Activated CD4-positive, alpha-beta memory T cell treated with anti-CD3 and anti-CD28 coated beads for 36 hours (primary cell): ENCODE results near the gene LIMA1. TPM values are rescaled to one million over a fixed set of nuclear protein-coding genes. Genes with fewer than 3 reads are reported as not detected.

Source experiments
- CTCF ChIA-PET: fragments of 350-600 bp; sonication (Branson Sonifier 250); formaldehyde crosslinking; loops from one replicate; lab custom pipeline; 2021; ENCODE audit warnings: antibody characterized with exemption, inconsistent platforms; lab: Charles Lee
- POLR2A ChIA-PET: fragments of 350-600 bp; sonication (Branson Sonifier 250); formaldehyde crosslinking; loops from one replicate; lab custom pipeline; 2021; ENCODE audit warnings: antibody characterized with exemption; lab: Charles Lee
- DNase-seq: peaks from one replicate; pipeline ENCODE4 v3.0.0-alpha.2; 2020
- H3K27ac Mint-ChIP-seq: one replicate; pipeline ENCODE4 v1.8.0; 2021; ENCODE audit warnings: mixed read lengths
- H3K27me3 Mint-ChIP-seq: one replicate; pipeline ENCODE4 v1.8.0; 2021; ENCODE audit warnings: mixed read lengths
- H3K36me3 Mint-ChIP-seq: one replicate; pipeline ENCODE4 v1.8.0; 2021; ENCODE audit warnings: mixed read lengths
- H3K4me1 Mint-ChIP-seq: one replicate; pipeline ENCODE4 v1.8.0; 2021; ENCODE audit warnings: low read depth, mixed read lengths
- H3K4me3 Mint-ChIP-seq: one replicate; pipeline ENCODE4 v1.8.0; 2021; ENCODE audit warnings: mild to moderate bottlenecking, mixed read lengths
- H3K9me3 Mint-ChIP-seq: one replicate; pipeline ENCODE4 v1.8.0; 2021; ENCODE audit warnings: mixed read lengths
- intact Hi-C: fragments of 100-400 bp; cut with micrococcal nuclease; formaldehyde crosslinking; loops from one replicate; pipeline ENCODE4 v1.15.1; 2023
- total RNA-seq, 2 experiments: library from RNA; stranded (reverse); gene quantifications; one replicate each; pipeline ENCODE4 v1.2.3, GENCODE V29; 2021

Gene LIMA1
- total RNA-seq, 2 experiments from 2014 or later: 115 to 117 TPM

DNA sequence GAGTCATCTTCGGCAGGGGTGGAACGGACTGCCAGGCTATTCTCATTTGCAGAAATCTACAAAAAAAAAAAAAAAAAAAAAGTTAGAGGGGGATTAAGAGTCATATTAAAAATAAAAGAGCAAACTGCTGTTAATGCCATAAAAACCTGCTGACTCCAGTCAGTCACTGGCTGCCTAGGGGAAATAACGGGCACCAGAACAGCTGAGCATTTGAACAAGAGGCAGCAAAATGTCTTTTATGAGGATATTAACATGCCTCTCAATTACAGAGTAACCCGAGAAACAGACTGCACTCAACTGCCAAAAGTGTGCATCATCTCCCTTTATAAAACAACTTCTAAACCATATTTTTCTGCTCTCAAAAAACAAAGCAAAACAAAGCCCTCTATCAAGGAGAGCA lies 87.5 kb downstream of the LIMA1 start:
- Mint-ChIP-seq H3K36me3 (peaks cover 42% of the 10 kb centered on the region), H3K27ac (no peak overlapping the region), H3K4me3 (no peak overlapping the region), H3K4me1 (peaks cover 2% of the 10 kb centered on the region), H3K27me3 (no peaks in the 10 kb centered on the region), H3K9me3 (no peaks in the 10 kb centered on the region)
- ChIA-PET CTCF (interaction anchor here (1.3 kb wide), 1 partner anchor 119 kb away, joined by 3 read pairs; no protein-coding TSS in a partner anchor), POLR2A (no interaction called here)
- no peak for DNase-seq
- intact Hi-C loops: no loop called here

DNA sequence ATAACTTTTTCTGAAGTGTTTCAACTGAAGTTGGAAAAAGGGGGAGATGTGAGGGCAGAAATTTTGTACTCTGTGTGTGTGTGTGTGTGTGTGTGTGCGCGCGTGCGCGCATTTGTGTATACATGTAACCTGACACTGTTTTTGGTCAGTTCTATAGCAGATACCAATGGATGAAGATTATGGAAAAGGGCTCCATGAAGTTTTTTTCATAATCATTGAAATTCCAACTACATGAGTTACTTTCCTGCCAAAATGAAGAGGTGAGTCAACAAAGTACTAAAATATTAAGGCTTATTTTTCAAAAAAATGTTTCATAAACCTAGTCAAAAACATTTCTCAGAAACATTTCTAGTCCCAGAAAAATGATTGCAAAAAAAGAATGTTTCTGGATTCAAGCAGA lies 90.4 kb downstream of the LIMA1 start:
- H3K4me1 Mint-ChIP-seq: peaks cover 18% of the 10 kb centered on the region
- H3K4me3 Mint-ChIP-seq: no peak overlapping the region
- H3K27me3 Mint-ChIP-seq: no peaks in the 10 kb centered on the region
- intact Hi-C loops: no loop called here
- CTCF ChIA-PET: no interaction called here
- H3K27ac Mint-ChIP-seq: peak overlapping the region; percentile 4
- no peak for DNase-seq
- H3K9me3 Mint-ChIP-seq: no peaks in the 10 kb centered on the region
- POLR2A ChIA-PET: no interaction called here
- H3K36me3 Mint-ChIP-seq: peaks cover 36% of the 10 kb centered on the region

DNA sequence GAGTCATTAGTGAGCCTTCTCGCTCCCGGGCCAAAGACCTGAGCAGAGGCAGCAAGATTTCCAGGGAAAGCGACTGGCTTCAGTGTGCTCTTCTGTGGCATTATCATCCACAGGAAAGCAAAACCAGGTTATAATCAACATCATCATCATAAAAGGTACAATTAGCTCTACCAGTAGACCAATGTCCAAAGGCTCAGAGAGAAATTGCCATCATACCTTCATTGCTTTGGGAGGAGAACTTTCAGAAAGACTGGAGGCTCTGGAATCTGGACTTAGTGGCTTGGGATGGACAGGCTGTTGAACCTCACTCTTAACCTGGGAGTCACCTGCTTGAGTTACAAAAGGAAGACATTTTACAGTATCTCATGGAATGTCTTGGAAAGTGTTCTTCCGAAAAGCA lies 91.1 kb downstream of the LIMA1 start:
- intact Hi-C loops: no loop called here
- ChIA-PET POLR2A (no interaction called here), CTCF (no interaction called here)
- Mint-ChIP-seq H3K36me3 (peaks cover 33% of the 10 kb centered on the region), H3K4me1 (peaks cover 23% of the 10 kb centered on the region), H3K4me3 (no peak overlapping the region), H3K9me3 (no peaks in the 10 kb centered on the region), H3K27ac (no peak overlapping the region), H3K27me3 (no peaks in the 10 kb centered on the region)
- DNase-seq: no peak

DNA sequence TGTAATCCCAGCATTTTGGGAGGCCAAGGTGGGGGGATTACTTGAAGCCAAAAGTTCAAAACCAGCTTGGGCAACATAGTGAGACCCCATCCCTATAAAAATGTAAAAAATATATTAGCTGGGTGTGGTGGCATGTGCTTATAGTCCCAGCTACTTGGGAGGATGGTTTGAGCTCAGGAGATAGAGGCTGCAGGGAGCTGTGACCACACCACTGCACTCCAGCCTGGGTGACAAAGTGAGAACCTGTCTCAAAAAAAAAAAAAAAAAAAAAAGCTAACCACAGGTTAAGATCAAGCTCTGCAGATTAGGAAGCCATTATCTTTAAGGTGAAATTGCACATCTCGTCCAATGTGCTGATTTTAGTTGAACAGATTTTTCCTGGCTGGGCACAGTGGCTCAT lies 92.5 kb downstream of the LIMA1 start:
- no peak for DNase-seq
- Mint-ChIP-seq H3K4me1 (peaks cover 37% of the 10 kb centered on the region), H3K27ac (peak overlapping the region; percentile 18), H3K9me3 (no peaks in the 10 kb centered on the region), H3K4me3 (no peak overlapping the region), H3K27me3 (no peaks in the 10 kb centered on the region), H3K36me3 (peaks cover 32% of the 10 kb centered on the region)
- ChIA-PET CTCF (no interaction called here), POLR2A (interaction anchor here (1.1 kb wide), 1 partner anchor 24 kb away, joined by 3 read pairs; the partner anchor contains the start of gene CERS5)
- intact Hi-C loops: no loop called here

DNA sequence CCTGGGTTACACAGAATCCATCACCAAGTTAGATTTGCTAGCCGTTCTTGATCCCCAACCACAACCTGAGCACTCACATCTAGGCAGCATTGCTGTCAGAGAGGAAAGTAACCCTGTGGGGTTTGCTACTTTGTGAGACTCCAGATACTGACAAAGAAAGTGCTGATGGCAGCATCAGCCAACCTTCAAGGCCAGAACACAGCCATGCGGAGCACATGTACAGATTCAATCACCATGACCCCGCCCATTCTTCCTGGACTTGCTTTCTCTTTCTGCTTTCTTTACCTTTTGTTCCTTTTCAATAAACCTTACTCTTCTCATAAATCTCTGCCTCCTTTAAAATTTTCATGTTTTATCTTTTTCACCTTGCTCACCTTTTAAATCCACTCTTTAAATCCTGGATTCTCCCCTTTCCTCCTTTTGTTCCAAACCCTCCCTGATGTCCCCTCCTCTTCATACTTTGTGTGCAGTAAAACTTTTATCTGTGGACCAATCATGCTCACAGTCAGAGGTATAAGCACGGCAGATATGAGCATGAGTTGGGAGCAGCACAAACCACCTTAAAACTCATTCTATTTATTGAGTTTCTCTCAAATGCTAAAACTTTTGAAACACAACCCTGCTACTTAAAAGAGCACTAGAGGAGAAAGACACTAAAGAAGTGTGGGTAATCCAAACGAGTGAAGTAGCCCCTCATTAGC lies 94.3 kb downstream of the LIMA1 start:
- peak; percentile 71 for DNase-seq
- ChIA-PET POLR2A (no interaction called here), CTCF (interaction anchor here (1.3 to 2.9 kb wide), 5 partner anchors 13 to 125 kb away, joined by 3 to 19 read pairs (median 9); partner anchors contain the start of gene COX14)
- Mint-ChIP-seq H3K36me3 (peaks cover 39% of the 10 kb centered on the region), H3K4me3 (peak overlapping the region; percentile 53), H3K27ac (peak overlapping the region; percentile 99), H3K9me3 (no peaks in the 10 kb centered on the region), H3K27me3 (no peaks in the 10 kb centered on the region), H3K4me1 (peaks cover 51% of the 10 kb centered on the region)
- intact Hi-C loops: loop anchor here (10.0 kb wide), 1 partner anchor 216 kb away; the partner anchor contains the start of gene LARP4

DNA sequence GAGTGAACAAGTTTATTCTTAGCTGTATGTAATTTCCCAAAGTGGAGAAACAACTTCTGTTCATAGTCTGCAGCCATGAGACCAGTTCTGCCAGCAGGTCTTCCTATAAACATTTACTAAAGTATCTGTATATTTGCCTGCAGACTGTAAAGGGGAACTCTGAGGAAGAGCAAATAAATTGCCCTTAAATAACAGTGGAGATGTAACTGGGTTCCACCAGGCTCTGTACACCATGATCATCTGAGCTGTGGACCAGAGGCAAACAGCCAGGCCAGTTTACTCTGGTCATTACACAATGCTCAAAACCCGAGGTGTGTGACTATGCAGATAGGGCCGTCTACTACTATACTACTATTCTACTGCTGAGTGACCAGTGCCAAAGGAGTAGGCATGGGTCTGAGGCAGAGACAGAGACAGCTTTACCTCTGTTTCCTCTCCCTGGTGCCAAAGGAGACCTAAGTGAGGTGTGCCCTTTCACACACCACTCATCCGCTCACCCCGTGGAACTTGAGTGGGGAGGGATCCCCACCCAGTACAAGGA lies 95.0 kb downstream of the LIMA1 start:
- Mint-ChIP-seq H3K36me3 (peaks cover 41% of the 10 kb centered on the region), H3K4me3 (peak overlapping the region; percentile 53)
- intact Hi-C loops: loop anchor here (10.0 kb wide), 1 partner anchor 216 kb away; the partner anchor contains the start of gene LARP4

DNA sequence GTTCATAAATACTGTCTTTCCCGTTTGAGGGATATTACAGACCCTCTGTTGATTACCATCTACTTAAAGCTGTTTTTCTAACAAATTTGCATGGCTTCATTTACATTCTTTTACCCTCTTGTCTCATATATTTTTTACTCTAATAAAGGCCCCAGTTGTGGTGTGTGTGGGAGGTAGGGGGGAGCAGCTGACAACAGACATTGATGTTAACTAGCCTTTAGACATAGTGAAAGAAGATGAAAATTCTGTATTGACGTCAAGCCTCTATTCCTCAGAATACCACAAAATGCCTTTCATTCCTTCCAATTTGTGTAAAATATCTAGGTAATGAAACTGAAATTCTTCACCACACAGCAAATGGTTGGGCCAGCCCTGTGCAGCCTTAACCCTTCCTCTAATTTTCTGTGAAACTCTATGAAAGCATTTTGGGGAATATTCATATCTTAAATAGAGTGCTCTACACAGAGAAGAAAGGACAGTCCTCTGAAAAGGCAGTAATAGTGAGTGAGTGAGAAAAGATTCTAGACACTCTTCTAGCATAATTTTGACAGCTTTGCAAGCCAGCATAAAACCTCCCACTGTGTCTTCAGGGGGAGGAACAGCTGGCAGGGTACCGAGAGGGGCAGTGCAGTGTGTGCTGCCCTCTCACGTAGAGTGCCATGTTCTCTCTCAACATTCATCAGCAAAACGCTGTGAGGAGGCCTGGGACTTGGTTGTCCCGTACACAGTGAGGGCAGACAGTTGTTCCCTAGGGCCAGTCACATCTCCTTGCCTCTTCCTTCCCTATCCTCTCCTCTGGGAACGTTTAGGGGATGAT lies 96.0 kb downstream of the LIMA1 start:
- DNase-seq: peak; percentile 81
- H3K36me3 Mint-ChIP-seq: peaks cover 40% of the 10 kb centered on the region
- ChIA-PET CTCF (interaction anchor here (0.6 to 2.9 kb wide), 9 partner anchors 11 to 937 kb away, joined by 3 to 19 read pairs (median 8); partner anchors contain the start of gene COX14), POLR2A (interaction anchor here (0.8 to 2.8 kb wide), 11 partner anchors 14 to 213 kb away, joined by 3 to 21 read pairs (median 3); partner anchors contain the start of gene LIMA1)
- no peaks in the 10 kb centered on the region for H3K27me3 Mint-ChIP-seq
- intact Hi-C loops: loop anchor here (1.0 to 10.0 kb wide), 6 partner anchors 20 to 355 kb away; partner anchors contain the start of genes CERS5 and LARP4
- peak overlapping the region; percentile 46 for H3K4me3 Mint-ChIP-seq
- peaks cover 55% of the 10 kb centered on the region for H3K4me1 Mint-ChIP-seq
- no peaks in the 10 kb centered on the region for H3K9me3 Mint-ChIP-seq
- peak overlapping the region; percentile 99 for H3K27ac Mint-ChIP-seq

More for the DNA sequence above, 95.0 kb downstream of the LIMA1 start:
- POLR2A ChIA-PET: interaction anchor here (0.8 to 1.6 kb wide), 3 partner anchors 21 to 212 kb away, joined by 3 read pairs; no protein-coding TSS in a partner anchor
- H3K27ac Mint-ChIP-seq: peak overlapping the region; percentile 99
- H3K4me1 Mint-ChIP-seq: peaks cover 55% of the 10 kb centered on the region
- H3K9me3 Mint-ChIP-seq: no peaks in the 10 kb centered on the region
- no peak for DNase-seq
- no peaks in the 10 kb centered on the region for H3K27me3 Mint-ChIP-seq
- CTCF ChIA-PET: interaction anchor here (0.6 to 2.9 kb wide), 7 partner anchors 12 to 936 kb away, joined by 3 to 19 read pairs (median 8); partner anchors contain the start of gene COX14

DNA sequence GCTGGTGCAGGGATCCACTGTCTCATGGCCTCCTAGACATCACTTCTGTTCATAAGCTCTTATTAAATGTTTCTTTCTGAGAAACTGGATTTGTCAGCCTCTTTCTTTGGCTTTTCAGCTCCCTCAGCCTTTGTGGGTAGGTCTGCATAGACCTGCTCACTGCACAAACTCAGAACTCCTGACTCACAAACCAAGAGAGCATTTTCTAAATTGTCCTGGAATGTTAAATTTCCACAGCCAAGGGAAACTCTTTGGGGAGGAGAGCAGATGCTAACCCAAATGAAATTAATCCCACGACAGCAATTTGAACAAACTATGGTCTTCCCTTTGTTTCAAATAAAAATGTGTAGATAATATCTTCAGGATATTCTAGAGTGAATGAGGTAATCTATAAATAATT lies 96.6 kb downstream of the LIMA1 start:
- Mint-ChIP-seq H3K36me3 (peaks cover 41% of the 10 kb centered on the region), H3K9me3 (no peaks in the 10 kb centered on the region), H3K27me3 (no peaks in the 10 kb centered on the region), H3K4me1 (peaks cover 55% of the 10 kb centered on the region), H3K27ac (peak overlapping the region; percentile 99), H3K4me3 (peak overlapping the region; percentile 46)
- POLR2A ChIA-PET: interaction anchor here (0.7 to 2.8 kb wide), 9 partner anchors 13 to 99 kb away, joined by 3 to 21 read pairs (median 4); partner anchors contain the start of gene LIMA1
- intact Hi-C loops: loop anchor here (1.0 to 10.0 kb wide), 6 partner anchors 19 to 356 kb away; partner anchors contain the start of genes CERS5 and LARP4
- CTCF ChIA-PET: interaction anchor here (1.3 to 2.9 kb wide), 6 partner anchors 11 to 128 kb away, joined by 3 to 19 read pairs (median 12); partner anchors contain the start of gene COX14
- DNase-seq: no peak

DNA sequence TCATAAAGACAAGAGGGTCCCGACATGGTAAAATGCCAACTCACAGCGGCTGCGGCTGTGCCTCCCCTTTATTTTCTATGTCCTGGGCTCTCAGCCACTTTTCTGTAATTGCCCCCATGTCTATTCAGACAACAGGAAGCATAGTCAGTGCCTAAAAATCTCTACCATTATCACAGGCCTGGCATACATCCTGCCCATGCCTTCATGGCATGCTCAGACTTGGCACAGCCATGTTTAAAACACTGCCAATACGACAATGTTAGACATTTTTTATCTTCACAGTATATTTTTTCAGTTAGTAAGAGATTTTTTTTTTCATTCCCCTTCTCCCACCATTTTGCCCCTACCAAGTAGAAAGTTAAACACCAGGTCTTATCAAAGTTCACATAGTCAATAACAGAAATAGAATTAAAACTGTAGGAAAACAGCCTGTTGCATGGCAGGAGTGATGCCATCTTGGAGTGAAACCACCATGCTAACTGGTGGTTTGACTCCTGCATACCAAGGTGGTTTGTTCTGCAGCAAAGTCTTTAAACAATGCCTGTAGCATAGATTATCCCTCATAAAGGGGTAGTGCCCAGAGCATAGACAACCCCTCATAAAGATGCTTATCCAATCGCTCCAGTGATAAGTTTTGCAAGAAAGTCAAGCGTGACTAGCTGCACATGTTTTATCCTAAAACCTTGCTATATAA lies 97.2 kb downstream of the LIMA1 start:
- intact Hi-C loops: loop anchor here (2.0 to 10.0 kb wide), 2 partner anchors 27 to 219 kb away; partner anchors contain the start of gene LARP4
- ChIA-PET POLR2A (interaction anchor here (0.7 to 2.8 kb wide), 9 partner anchors 13 to 97 kb away, joined by 3 to 21 read pairs (median 3); partner anchors contain the start of gene LIMA1), CTCF (interaction anchor here (1.1 to 2.9 kb wide), 10 partner anchors 10 to 128 kb away, joined by 3 to 19 read pairs (median 6); partner anchors contain the start of genes CERS5 and COX14)
- peak overlapping the region; percentile 46 for H3K4me3 Mint-ChIP-seq
- peaks cover 47% of the 10 kb centered on the region for H3K36me3 Mint-ChIP-seq
- no peak for DNase-seq
- no peaks in the 10 kb centered on the region for H3K9me3 Mint-ChIP-seq
- H3K27me3 Mint-ChIP-seq: no peaks in the 10 kb centered on the region
- H3K27ac Mint-ChIP-seq: peak overlapping the region; percentile 99
- H3K4me1 Mint-ChIP-seq: peaks cover 55% of the 10 kb centered on the region

DNA sequence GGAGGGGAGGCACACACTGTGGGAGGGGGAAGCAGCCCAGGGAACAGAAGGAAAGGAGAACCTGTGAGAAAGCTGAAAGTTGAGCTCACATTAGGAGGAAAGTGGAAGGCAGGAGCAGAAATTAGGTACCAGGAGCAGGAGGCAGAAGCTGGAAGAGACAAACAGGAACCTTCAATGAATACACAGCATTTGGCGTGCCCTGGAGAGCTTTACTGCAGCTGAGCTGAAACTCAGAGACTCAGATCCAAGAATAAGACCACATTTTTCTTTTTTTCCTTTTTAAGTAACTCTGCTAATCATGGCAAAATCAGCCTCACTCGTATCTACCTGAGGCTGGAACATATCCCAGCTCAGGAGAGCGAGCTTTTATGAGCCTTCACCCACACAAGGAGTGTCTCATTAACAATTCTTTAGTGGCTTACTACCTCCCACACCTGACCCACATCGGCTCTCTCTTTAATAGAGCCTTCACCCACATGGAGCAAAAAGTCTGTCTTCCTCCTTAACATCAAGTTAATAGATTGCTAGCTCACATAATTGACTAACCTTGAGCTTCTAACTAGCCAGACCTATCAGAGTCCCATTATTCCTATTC lies 97.9 kb downstream of the LIMA1 start:
- POLR2A ChIA-PET: interaction anchor here (0.7 to 2.8 kb wide), 5 partner anchors 12 to 73 kb away, joined by 3 to 21 read pairs (median 3); no protein-coding TSS in a partner anchor
- Mint-ChIP-seq H3K4me3 (no peak overlapping the region), H3K9me3 (no peaks in the 10 kb centered on the region), H3K4me1 (peaks cover 55% of the 10 kb centered on the region), H3K36me3 (peaks cover 47% of the 10 kb centered on the region), H3K27me3 (no peaks in the 10 kb centered on the region), H3K27ac (peak overlapping the region; percentile 99)
- DNase-seq: no peak
- CTCF ChIA-PET: interaction anchor here (1.1 to 2.4 kb wide), 6 partner anchors 10 to 74 kb away, joined by 3 to 15 read pairs (median 3); partner anchors contain the start of genes CERS5 and COX14
- intact Hi-C loops: loop anchor here (10.0 kb wide), 1 partner anchor 219 kb away; the partner anchor contains the start of gene LARP4
